GM12878 (cell line): ENCODE data around the gene SPEG. TPM values are rescaled to one million over a fixed set of nuclear protein-coding genes. Genes with fewer than 3 reads are reported as not detected.

ENCODE experiments used
- ATAC-seq: fragments of 200-7000 bp; cut with Tn5 transposase; 3 replicates; pipeline ENCODE4 v1.9.1; 2020; ENCODE audit warnings: mild to moderate bottlenecking, moderate library complexity
- BruUV-seq: library from RNA; stranded (reverse); fragments of 400-500 nt; replicated peaks from 2 replicates; lab custom pipeline; 2021; lab: Mats Ljungman, UMichigan
- CTCF ChIA-PET: fragments of 300-600 bp; sonication (Branson Sonifier 250); formaldehyde crosslinking; extraction: SDS; loops from one replicate; lab custom pipeline; 2021; ENCODE audit warnings: inconsistent platforms; lab: Yijun Ruan, JAX
- POLR2A ChIA-PET: fragments of 350-600 bp; formaldehyde crosslinking; extraction: SDS; loops from one replicate; lab custom pipeline; 2021; ENCODE audit warnings: inconsistent platforms; lab: Charles Lee
- RAD21 ChIA-PET: fragments of 300-600 bp; sonication (Branson Sonifier 250); formaldehyde crosslinking; loops from one replicate; lab custom pipeline; 2023; ENCODE audit warnings: antibody characterized with exemption; ENCODE audit not compliant: unreplicated experiment; lab: Charles Lee
- SMC1A ChIA-PET: fragments of 300-600 bp; sonication (Branson Sonifier 250); formaldehyde crosslinking; loops from one replicate; lab custom pipeline; 2023; ENCODE audit not compliant: unreplicated experiment, uncharacterized antibody; lab: Charles Lee
- DNase-seq: peaks from one replicate; pipeline ENCODE4 v3.0.0-alpha.2; 2011; ENCODE audit warnings: low read depth, low spot score
- FAIRE-seq: peaks from 3 replicates; lab custom pipeline; 2011; peaks lifted over from hg19 to GRCh38; lab: Jason Lieb, UNC
- H2AFZ ChIP-seq: 2 replicates; pipeline ENCODE4 v1.6.0; 2011; ENCODE audit warnings: low read depth, low read length, control low read depth; ENCODE audit not compliant: control insufficient read depth
- H3K27ac ChIP-seq: 2 replicates; pipeline ENCODE4 v1.5.1; 2011; ENCODE audit warnings: control low read depth; ENCODE audit not compliant: control insufficient read depth, insufficient read depth
- H3K27me3 ChIP-seq, 2 experiments: replicated peaks in 1 of 2; 2 replicates each; pipeline versions ENCODE4 v1.6.0 to v1.6.1; 2011; ENCODE audit warnings: low read length in 1 of 2; ENCODE audit not compliant: control insufficient read depth in 2 of 2, insufficient read depth in 2 of 2
- H3K36me3 ChIP-seq, 2 experiments: 2 replicates each; pipeline ENCODE4 v1.5.1; 2011; ENCODE audit warnings: low read length in 1 of 2; ENCODE audit not compliant: control insufficient read depth in 2 of 2, insufficient read depth in 2 of 2
- H3K4me1 ChIP-seq: 2 replicates; pipeline ENCODE4 v1.6.1; 2011; ENCODE audit warnings: mild to moderate bottlenecking, low read length, moderate library complexity, mixed read lengths; ENCODE audit not compliant: control insufficient read depth, insufficient read depth
- H3K4me2 ChIP-seq: 2 replicates; pipeline ENCODE4 v1.6.0; 2011; ENCODE audit warnings: control low read depth; ENCODE audit not compliant: control insufficient read depth, insufficient read depth
- H3K4me3 ChIP-seq: fragments of 200-600 bp; sonication (generic); 2 replicates; pipeline ENCODE4 v1.5.1; 2016
- H3K79me2 ChIP-seq: 2 replicates; pipeline ENCODE4 v1.6.0; 2011; ENCODE audit warnings: low read length; ENCODE audit not compliant: control insufficient read depth, insufficient read depth
- H3K9ac ChIP-seq: 2 replicates; pipeline ENCODE4 v1.8.0; 2011; ENCODE audit warnings: low read length, control low read depth, mixed read lengths; ENCODE audit not compliant: control insufficient read depth, insufficient read depth
- H3K9me3 ChIP-seq: replicated peaks from 3 replicates; pipeline ENCODE4 v1.5.1; 2011; ENCODE audit warnings: mild to moderate bottlenecking, low read length; ENCODE audit not compliant: control insufficient read depth, insufficient read depth
- H4K20me1 ChIP-seq: 2 replicates; pipeline ENCODE4 v1.6.0; 2011; ENCODE audit not compliant: control insufficient read depth, insufficient read depth
- BCL11A ChIP-seq: IDR thresholded peaks from 2 replicates; pipeline ENCODE4 v1.6.1; 2011; ENCODE audit warnings: low read depth, low read length
- BRCA1 ChIP-seq: IDR thresholded peaks from 2 replicates; pipeline ENCODE4 v1.6.1; 2011; ENCODE audit warnings: low read depth, low read length, improper control_type of control experiment
- CEBPZ ChIP-seq: fragments of 150-350 bp; IDR thresholded peaks from 2 replicates; pipeline ENCODE4 v1.6.1; 2016; ENCODE audit warnings: low read depth, low read length
- CTCF ChIP-seq, 3 experiments: IDR thresholded peaks in 2 of 3; conservative IDR thresholded peaks in 1 of 3; 2 replicates each; pipeline ENCODE4 v1.5.1; 2011; ENCODE audit warnings: low read depth in 3 of 3, low read length in 3 of 3, mild to moderate bottlenecking in 3 of 3, control low read depth in 2 of 3, moderate library complexity in 2 of 3, inconsistent platforms in 1 of 3, mixed read lengths in 1 of 3; ENCODE audit not compliant: control insufficient read depth in 2 of 3, insufficient read depth in 1 of 3; ENCODE audit errors: extremely low read depth in 1 of 3
- KAT2A ChIP-seq: conservative IDR thresholded peaks from 2 replicates; pipeline ENCODE4 v1.6.1; 2011; ENCODE audit warnings: low read depth, low read length; ENCODE audit not compliant: control insufficient read depth
- MEF2A ChIP-seq: IDR thresholded peaks from 2 replicates; pipeline ENCODE4 v1.6.1; 2011; ENCODE audit warnings: low read depth, mild to moderate bottlenecking, low read length, moderate library complexity; ENCODE audit not compliant: insufficient read depth
- SMARCA5 ChIP-seq: fragments of 450-650 bp; IDR thresholded peaks from 2 replicates; pipeline ENCODE4 v1.6.1; 2017; ENCODE audit warnings: mild to moderate bottlenecking
- ZBTB40 ChIP-seq: fragments of 450-650 bp; IDR thresholded peaks from 2 replicates; pipeline ENCODE4 v1.6.1; 2016; ENCODE audit warnings: mild to moderate bottlenecking, moderate library complexity, borderline replicate concordance
- WGBS: methylation state at CpG from one replicate; pipeline ENCODE4 v1.1.6; 2016; ENCODE audit warnings: low lambda C conversion rate; ENCODE audit not compliant: insufficient replicate concordance, insufficient coverage; ENCODE audit errors: missing lambda C conversion rate; 5-methylcytosine and 5-hydroxymethylcytosine counted together
- in situ Hi-C: fragments of 300-500 bp; cut with MboI; formaldehyde crosslinking; loops from 9 replicates; pipeline ENCODE4 v1.14.3; 2018; ENCODE audit warnings: mixed read lengths
- intact Hi-C: fragments of 100-400 bp; cut with micrococcal nuclease; formaldehyde crosslinking; loops from one replicate; pipeline ENCODE4 v1.14.2; 2022; ENCODE audit not compliant: unreplicated experiment
- polyA plus RNA-seq, 11 experiments: library from polyadenylated mRNA; depleted of rRNA in 4 of 11; unstranded in 6 of 11; stranded (reverse) in 5 of 11; fragments of >200 nt; fragmentation: Nextera tagmentation in 4 of 11; fragmentation: Illumina TruSeq in 1 of 11; extraction: Ambion mirVana in 4 of 11; extraction: Trizol in 1 of 11; gene quantifications; 1 replicate in 1 of 11; 2 replicates in 10 of 11; pipeline versions ENCODE4 v1.2.1 to v1.2.3, GENCODE V29; 2011 to 2016; ENCODE audit warnings: inconsistent platforms in 2 of 11, missing spikeins in 2 of 11, low read depth in 1 of 11
- total RNA-seq, 4 experiments: library from RNA; depleted of rRNA in 3 of 4; stranded (reverse); fragments of >200 nt in 3 of 4; fragmentation: Illumina TruSeq in 1 of 4; extraction: Trizol in 1 of 4; gene quantifications; 2 replicates each; pipeline versions ENCODE4 v1.2.1 to v1.2.3, GENCODE V29; 2013 to 2021

The SPEG gene
- total and polyA plus RNA-seq, 10 of the 15 experiments (the other 5 are each of a cell fraction or from before 2014, with no cell fraction given) = 0.03 to 0.28 TPM; not detected in 8

- H3K9ac ChIP-seq = no peak overlapping the region
- CTCF ChIA-PET = interaction anchor here (0.9 to 3.4 kb wide), 3 partner anchors 9 to 21 kb away, joined by 3 to 26 read pairs (median 9); partner anchors contain the start of gene GMPPA
- H3K4me1 ChIP-seq = no peaks in the 10 kb centered on the region
- BruUV-seq = no TSS peak
- no peak for DNase-seq
- no peak for TF ChIP-seq BRCA1
- TF ChIP-seq SMARCA5 = no peak
- no peak for TF ChIP-seq BCL11A
- TF ChIP-seq MEF2A = no peak
- TF ChIP-seq KAT2A = no peak
- TF ChIP-seq ZBTB40 = no peak
- TF ChIP-seq CEBPZ = no peak
- no peak for TF ChIP-seq CTCF (IDR thresholded peaks at IDR 0.05 in 2 of 3, conservative IDR thresholded peaks at IDR 0.05 in 1 of 3; ENCODE audit: control insufficient read depth in 2 of 3, extremely low read depth in 1 of 3, insufficient read depth in 1 of 3, low read depth in 3 of 3, low read length in 3 of 3)
- no peak overlapping the region for H3K27ac ChIP-seq
- H3K27me3 ChIP-seq = peaks cover 6 to 9% of the 10 kb centered on the region in 2 experiments; a peak in 3 of 4 replicates
- RAD21 ChIA-PET = interaction anchor here (2.4 kb wide), 1 partner anchor 10 kb away, joined by 8 read pairs; the partner anchor contains the start of gene GMPPA
- SMC1A ChIA-PET = interaction anchor here (0.8 kb wide), 1 partner anchor 13 kb away, joined by 4 read pairs; a partner anchor contains a TSS
- in situ Hi-C loops = no loop called here
- no peaks in the 10 kb centered on the region for H3K79me2 ChIP-seq
- H4K20me1 ChIP-seq = no peaks in the 10 kb centered on the region
- 100% methylated on average over 4 of the region's 4 CpGs for WGBS
- intact Hi-C loops = no loop called here
- POLR2A ChIA-PET = no interaction called here
- no peak overlapping the region for H3K4me2 ChIP-seq
- ATAC-seq = no peak
- H3K4me3 ChIP-seq = no peak overlapping the region
- peaks cover 0 to 7% of the 10 kb centered on the region in 2 experiments; a peak in 2 of 4 replicates for H3K36me3 ChIP-seq
- no peak for FAIRE-seq
- H2AFZ ChIP-seq = no peak overlapping the region
- H3K9me3 ChIP-seq = no peaks in the 10 kb centered on the region
These were observed 73.7 kb downstream of the SPEG start for GRCh38 chr2:219508444-219508734.
